Chondrocyte (in vitro differentiated cells): ENCODE results near the gene ZIK1. TPM values are rescaled to one million over a fixed set of nuclear protein-coding genes. Genes with fewer than 3 reads are reported as not detected.

Source experiments
- DNase-seq: peaks from one replicate; pipeline ENCODE4 v3.0.0; 2021; ENCODE audit warnings: mixed read lengths, low spot score
- H3K27ac Mint-ChIP-seq: one replicate; pipeline ENCODE4 v1.8.0; 2021; ENCODE audit warnings: mild to moderate bottlenecking, moderate library complexity, mixed read lengths; ENCODE audit not compliant: unreplicated experiment
- H3K27me3 Mint-ChIP-seq: 2 replicates; pipeline ENCODE4 v1.8.0; 2021; ENCODE audit warnings: low read depth, mixed read lengths
- H3K36me3 Mint-ChIP-seq: 2 replicates; pipeline ENCODE4 v1.8.0; 2021; ENCODE audit warnings: low read depth, mixed read lengths
- H3K4me1 Mint-ChIP-seq: 2 replicates; pipeline ENCODE4 v1.8.0; 2021; ENCODE audit warnings: low read depth, mild to moderate bottlenecking, mixed read lengths
- H3K4me3 Mint-ChIP-seq: one replicate; pipeline ENCODE4 v1.8.0; 2021; ENCODE audit warnings: mild to moderate bottlenecking, moderate library complexity, mixed read lengths; ENCODE audit not compliant: unreplicated experiment
- H3K9me3 Mint-ChIP-seq: 2 replicates; pipeline ENCODE4 v1.8.0; 2021; ENCODE audit warnings: low read depth, mixed read lengths
- total RNA-seq: library from RNA; stranded (reverse); gene quantifications from 3 replicates; pipeline ENCODE4 v1.2.1, GENCODE V29; 2021
- TF ChIP-seq, protein P1 (sequence below): fragments of 200-600 bp; sonication (generic); IDR thresholded peaks from 2 replicates; pipeline ENCODE4 v1.5.0; 2021; ENCODE audit warnings: antibody characterized with exemption, mild to moderate bottlenecking, moderate library complexity

The ZIK1 gene
- total RNA-seq, 1 donor from 2014 or later: 5.5 TPM

DNA sequence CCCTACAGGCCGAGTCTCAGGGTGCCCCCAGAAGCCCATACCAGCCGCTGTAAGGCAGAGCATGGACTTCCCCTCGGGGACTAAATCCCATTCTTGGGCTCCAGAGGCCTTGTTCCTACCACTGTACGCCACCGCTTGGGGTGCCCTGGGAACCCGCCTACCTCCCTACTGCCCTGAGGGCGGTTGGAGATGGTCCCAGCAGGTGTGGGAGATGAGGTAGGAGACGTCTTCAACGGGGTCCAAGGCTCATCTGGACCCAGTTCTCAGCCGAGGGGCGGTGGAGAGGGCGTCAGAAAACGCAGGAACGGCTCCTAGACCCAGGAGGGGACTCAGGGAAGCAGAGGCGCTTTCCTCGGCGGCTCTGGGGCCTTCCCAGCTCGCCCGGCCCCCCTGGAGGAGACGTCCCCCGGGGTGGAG, 833 bp upstream of the ZIK1 start:
- Mint-ChIP-seq H3K4me3 (no peak overlapping the region), H3K27ac (no peak overlapping the region), H3K4me1 (peaks cover 25% of the 10 kb centered on the region), H3K27me3 (no peaks in the 10 kb centered on the region), H3K9me3 (peaks cover 53% of the 10 kb centered on the region), H3K36me3 (peaks cover 32% of the 10 kb centered on the region)
- peak; percentile 83 for DNase-seq
- TF ChIP-seq, protein P1, sequence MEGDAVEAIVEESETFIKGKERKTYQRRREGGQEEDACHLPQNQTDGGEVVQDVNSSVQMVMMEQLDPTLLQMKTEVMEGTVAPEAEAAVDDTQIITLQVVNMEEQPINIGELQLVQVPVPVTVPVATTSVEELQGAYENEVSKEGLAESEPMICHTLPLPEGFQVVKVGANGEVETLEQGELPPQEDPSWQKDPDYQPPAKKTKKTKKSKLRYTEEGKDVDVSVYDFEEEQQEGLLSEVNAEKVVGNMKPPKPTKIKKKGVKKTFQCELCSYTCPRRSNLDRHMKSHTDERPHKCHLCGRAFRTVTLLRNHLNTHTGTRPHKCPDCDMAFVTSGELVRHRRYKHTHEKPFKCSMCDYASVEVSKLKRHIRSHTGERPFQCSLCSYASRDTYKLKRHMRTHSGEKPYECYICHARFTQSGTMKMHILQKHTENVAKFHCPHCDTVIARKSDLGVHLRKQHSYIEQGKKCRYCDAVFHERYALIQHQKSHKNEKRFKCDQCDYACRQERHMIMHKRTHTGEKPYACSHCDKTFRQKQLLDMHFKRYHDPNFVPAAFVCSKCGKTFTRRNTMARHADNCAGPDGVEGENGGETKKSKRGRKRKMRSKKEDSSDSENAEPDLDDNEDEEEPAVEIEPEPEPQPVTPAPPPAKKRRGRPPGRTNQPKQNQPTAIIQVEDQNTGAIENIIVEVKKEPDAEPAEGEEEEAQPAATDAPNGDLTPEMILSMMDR: no peak

DNA sequence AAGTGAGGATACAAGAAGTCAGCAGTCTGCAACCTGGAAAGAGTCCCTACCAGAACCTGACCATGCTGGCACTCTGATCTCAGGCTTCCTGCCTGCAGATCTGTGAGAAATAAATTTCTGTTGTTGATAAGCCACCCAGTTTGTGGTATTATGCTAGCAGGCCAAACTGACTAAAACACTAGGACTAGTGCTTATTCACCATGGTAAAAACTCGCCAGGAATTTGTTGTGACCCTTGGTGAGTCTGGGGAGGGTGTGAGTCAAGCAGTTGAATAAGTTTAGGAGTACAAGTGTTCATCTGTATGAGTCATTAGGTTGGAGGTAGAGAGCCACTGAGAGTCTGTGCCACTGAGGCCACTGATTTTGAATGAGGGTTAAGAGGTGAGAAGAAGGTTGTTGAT, 3.6 kb downstream of the ZIK1 start:
- Mint-ChIP-seq H3K4me3 (no peak overlapping the region), H3K27ac (no peak overlapping the region), H3K36me3 (peaks cover 66% of the 10 kb centered on the region), H3K27me3 (no peaks in the 10 kb centered on the region), H3K4me1 (peaks cover 19% of the 10 kb centered on the region), H3K9me3 (peaks cover 73% of the 10 kb centered on the region)
- DNase-seq: no peak
- TF ChIP-seq, protein P1: no peak

DNA sequence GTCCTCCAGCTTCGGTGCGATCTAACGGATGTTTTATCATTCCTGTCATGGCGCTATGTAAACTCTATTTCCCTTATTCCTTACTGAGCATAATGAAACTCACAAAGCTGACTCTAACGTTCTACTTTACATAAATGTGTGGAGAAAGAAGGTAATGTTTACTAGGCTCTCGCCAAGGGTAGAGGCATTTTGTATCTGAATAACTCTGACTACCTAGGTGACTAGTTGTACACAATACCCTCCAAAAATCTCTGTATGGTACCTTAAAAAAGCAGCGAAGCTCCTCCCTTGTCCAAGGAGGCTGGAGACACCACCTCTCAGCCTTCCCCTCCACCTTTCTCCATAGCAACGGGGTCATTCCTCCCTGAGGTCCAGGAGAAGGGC, 15.4 kb downstream of the ZIK1 start:
- TF ChIP-seq, protein P1: no peak
- Mint-ChIP-seq H3K36me3 (peaks cover 13% of the 10 kb centered on the region), H3K4me1 (peaks cover 15% of the 10 kb centered on the region), H3K4me3 (peak overlapping the region; percentile 79), H3K27me3 (no peaks in the 10 kb centered on the region), H3K27ac (no peak overlapping the region), H3K9me3 (peaks cover 31% of the 10 kb centered on the region)
- DNase-seq: no peak

DNA sequence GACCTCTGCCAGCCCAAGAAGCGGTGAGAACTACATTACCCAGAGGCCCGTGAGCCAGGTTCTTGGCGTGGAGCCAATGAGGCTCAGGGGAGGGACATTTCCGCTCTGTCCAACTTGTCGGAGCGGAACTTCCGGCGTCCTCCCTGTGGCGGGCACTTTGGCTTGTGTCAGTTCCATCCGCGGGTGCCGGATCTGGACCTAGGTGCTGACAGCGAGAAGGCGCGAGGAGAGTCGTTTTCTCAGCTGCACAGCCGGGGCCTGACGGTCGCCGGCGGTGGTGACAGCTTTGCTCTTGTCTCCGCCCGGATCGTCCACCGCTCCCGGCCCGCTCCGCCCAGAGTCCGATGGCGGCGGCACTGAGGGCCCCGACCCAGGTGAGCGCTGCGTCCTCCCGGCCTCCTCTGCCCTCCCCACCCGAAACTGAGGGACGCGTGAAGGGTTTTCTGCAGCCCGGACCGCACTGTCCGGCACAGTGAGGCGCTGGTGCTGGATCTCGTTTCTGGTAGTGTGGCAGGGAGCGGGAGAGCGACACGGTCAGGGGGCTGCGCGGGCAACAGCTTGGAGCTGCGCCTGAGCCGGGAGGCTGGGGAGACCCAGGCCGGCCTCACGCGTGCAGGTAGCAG, 15.9 kb downstream of the ZIK1 start, which contains the start of gene ZNF530:
Gene ZNF530, plus strand, starts transcription at position 125 of the 623 bp plus-strand sequence. CDS start 4,461 bp downstream, outside the sequence.
- TF ChIP-seq, protein P1: peak; percentile 34
- Mint-ChIP-seq H3K4me1 (peaks cover 15% of the 10 kb centered on the region), H3K9me3 (peaks cover 33% of the 10 kb centered on the region), H3K36me3 (peaks cover 18% of the 10 kb centered on the region), H3K27me3 (no peaks in the 10 kb centered on the region), H3K4me3 (peak within 1 kb of the TSS; percentile 79), H3K27ac (no peak within 1 kb of the TSS)
- peak; percentile 95 for DNase-seq

DNA sequence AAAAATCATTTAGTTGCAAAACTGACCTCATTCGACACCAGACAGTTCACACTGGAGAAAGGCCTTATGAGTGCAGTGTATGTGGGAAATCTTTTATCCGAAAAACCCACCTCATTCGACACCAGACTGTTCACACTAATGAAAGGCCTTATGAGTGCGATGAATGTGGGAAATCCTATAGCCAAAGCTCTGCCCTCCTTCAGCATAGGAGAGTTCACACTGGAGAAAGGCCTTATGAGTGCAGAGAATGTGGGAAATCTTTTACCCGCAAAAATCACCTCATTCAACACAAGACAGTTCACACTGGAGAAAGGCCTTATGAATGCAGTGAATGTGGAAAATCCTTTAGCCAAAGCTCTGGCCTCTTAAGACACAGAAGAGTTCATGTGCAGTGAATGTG, 23.0 kb downstream of the ZIK1 start:
- Mint-ChIP-seq H3K27ac (no peak overlapping the region), H3K27me3 (no peaks in the 10 kb centered on the region), H3K4me3 (no peak overlapping the region), H3K9me3 (peaks cover 36% of the 10 kb centered on the region), H3K4me1 (no peaks in the 10 kb centered on the region), H3K36me3 (peaks cover 37% of the 10 kb centered on the region)
- TF ChIP-seq, protein P1: no peak
- no peak for DNase-seq
